Measurements from ENCODE around the gene PRH2.

PRH2 gene

GRCh38 chr12:10900972-10901371 lies 28.1 kb upstream of the PRH2 start (continued):
- no peak for TF ChIP-seq PRDM2 (tag by site-specific recombination; IDR thresholded peaks at IDR 0.05; ENCODE audit: borderline replicate concordance)

GRCh38 chr12:10901427-10901826 lies 27.6 kb upstream of the PRH2 start:
- no peak for TF ChIP-seq ZNF501 (tag by site-specific recombination; IDR thresholded peaks at IDR 0.05)
- no peak for TF ChIP-seq HOXA7 (CRISPR knock-in tag; IDR thresholded peaks at IDR 0.05; ENCODE audit: borderline replicate concordance)
- TF ChIP-seq ZFP41 (tag by site-specific recombination; IDR thresholded peaks at IDR 0.05; ENCODE audit: borderline replicate concordance): no peak
- TF ChIP-seq ZNF529 (tag by site-specific recombination; IDR thresholded peaks at IDR 0.05; ENCODE audit: insufficient replicate concordance): no peak
- no peak for TF ChIP-seq ZNF214 (tag by site-specific recombination; IDR thresholded peaks at IDR 0.05; ENCODE audit: borderline replicate concordance)
- TF ChIP-seq, protein P1, sequence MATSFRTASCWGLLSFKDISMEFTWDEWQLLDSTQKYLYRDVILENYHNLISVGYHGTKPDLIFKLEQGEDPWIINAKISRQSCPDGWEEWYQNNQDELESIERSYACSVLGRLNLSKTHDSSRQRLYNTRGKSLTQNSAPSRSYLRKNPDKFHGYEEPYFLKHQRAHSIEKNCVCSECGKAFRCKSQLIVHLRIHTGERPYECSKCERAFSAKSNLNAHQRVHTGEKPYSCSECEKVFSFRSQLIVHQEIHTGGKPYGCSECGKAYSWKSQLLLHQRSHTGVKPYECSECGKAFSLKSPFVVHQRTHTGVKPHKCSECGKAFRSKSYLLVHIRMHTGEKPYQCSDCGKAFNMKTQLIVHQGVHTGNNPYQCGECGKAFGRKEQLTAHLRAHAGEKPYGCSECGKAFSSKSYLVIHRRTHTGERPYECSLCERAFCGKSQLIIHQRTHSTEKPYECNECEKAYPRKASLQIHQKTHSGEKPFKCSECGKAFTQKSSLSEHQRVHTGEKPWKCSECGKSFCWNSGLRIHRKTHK (tag by site-specific recombination; IDR thresholded peaks at IDR 0.05): no peak
- no peak for TF ChIP-seq ZNF223 (tag by site-specific recombination; IDR thresholded peaks at IDR 0.05)
- TF ChIP-seq, protein P2, sequence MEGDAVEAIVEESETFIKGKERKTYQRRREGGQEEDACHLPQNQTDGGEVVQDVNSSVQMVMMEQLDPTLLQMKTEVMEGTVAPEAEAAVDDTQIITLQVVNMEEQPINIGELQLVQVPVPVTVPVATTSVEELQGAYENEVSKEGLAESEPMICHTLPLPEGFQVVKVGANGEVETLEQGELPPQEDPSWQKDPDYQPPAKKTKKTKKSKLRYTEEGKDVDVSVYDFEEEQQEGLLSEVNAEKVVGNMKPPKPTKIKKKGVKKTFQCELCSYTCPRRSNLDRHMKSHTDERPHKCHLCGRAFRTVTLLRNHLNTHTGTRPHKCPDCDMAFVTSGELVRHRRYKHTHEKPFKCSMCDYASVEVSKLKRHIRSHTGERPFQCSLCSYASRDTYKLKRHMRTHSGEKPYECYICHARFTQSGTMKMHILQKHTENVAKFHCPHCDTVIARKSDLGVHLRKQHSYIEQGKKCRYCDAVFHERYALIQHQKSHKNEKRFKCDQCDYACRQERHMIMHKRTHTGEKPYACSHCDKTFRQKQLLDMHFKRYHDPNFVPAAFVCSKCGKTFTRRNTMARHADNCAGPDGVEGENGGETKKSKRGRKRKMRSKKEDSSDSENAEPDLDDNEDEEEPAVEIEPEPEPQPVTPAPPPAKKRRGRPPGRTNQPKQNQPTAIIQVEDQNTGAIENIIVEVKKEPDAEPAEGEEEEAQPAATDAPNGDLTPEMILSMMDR (tag by site-specific recombination; IDR thresholded peaks at IDR 0.05): no peak
- no peak for TF ChIP-seq ZNF19 (tag by site-specific recombination; IDR thresholded peaks at IDR 0.05; ENCODE audit: low read depth)
- TF ChIP-seq RBAK (tag by site-specific recombination; IDR thresholded peaks at IDR 0.05): no peak
- TF ChIP-seq ZIC2 (tag by site-specific recombination; IDR thresholded peaks at IDR 0.05): no peak
- no peak for TF ChIP-seq ZNF157 (tag by site-specific recombination; IDR thresholded peaks at IDR 0.05)
- TF ChIP-seq ZNF629 (tag by site-specific recombination; IDR thresholded peaks at IDR 0.05): no peak
- TF ChIP-seq ZNF580 (tag by site-specific recombination; IDR thresholded peaks at IDR 0.05): no peak
- TF ChIP-seq SCRT1 (tag by site-specific recombination; IDR thresholded peaks at IDR 0.05; ENCODE audit: borderline replicate concordance): no peak
- TF ChIP-seq SP7 (tag by site-specific recombination; IDR thresholded peaks at IDR 0.05): no peak
- no peak for TF ChIP-seq ZNF335 (tag by site-specific recombination; conservative IDR thresholded peaks at IDR 0.05)
- TF ChIP-seq, protein P3, sequence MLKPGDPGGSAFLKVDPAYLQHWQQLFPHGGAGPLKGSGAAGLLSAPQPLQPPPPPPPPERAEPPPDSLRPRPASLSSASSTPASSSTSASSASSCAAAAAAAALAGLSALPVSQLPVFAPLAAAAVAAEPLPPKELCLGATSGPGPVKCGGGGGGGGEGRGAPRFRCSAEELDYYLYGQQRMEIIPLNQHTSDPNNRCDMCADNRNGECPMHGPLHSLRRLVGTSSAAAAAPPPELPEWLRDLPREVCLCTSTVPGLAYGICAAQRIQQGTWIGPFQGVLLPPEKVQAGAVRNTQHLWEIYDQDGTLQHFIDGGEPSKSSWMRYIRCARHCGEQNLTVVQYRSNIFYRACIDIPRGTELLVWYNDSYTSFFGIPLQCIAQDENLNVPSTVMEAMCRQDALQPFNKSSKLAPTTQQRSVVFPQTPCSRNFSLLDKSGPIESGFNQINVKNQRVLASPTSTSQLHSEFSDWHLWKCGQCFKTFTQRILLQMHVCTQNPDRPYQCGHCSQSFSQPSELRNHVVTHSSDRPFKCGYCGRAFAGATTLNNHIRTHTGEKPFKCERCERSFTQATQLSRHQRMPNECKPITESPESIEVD (tag by site-specific recombination; IDR thresholded peaks at IDR 0.05): no peak
- no peak for TF ChIP-seq ZNF654 (tag by site-specific recombination; IDR thresholded peaks at IDR 0.05; ENCODE audit: low read depth)
- POLR2A ChIA-PET: no interaction called here
- CTCF ChIA-PET: interaction anchor here (0.5 to 0.7 kb wide), 2 partner anchors 346 to 1803 kb away, joined by 3 to 4 read pairs; no protein-coding TSS in a partner anchor
- no peaks in the 10 kb centered on the region for H3K4me1 ChIP-seq (ENCODE audit: control insufficient read depth, insufficient read depth, low read length)
- H3K9me3 ChIP-seq (ENCODE audit: control insufficient read depth, insufficient read depth, low read depth, low read length): no peaks in the 10 kb centered on the region
- H3K4me3 ChIP-seq (ENCODE audit: low read depth, low read length): no peak overlapping the region
- no peaks in the 10 kb centered on the region for H3K36me3 ChIP-seq (ENCODE audit: control insufficient read depth in 2 of 2, insufficient read depth in 1 of 2, low read length in 2 of 2)
- H3K27ac ChIP-seq (ENCODE audit: extremely low read depth, low read depth, low read length): no peak overlapping the region

Data from HEK293 (cell line).